DOHH2 (cell line): ENCODE data around the gene CACNA1I.

Experiments used
- H3F3A ChIP-seq: fragments of 200-600 bp; sonication (generic), shearing (Covaris generic); 2 replicates; pipeline ENCODE4 v1.6.0; 2016; ENCODE audit warnings: antibody characterized with exemption, mild to moderate bottlenecking; ENCODE audit not compliant: control insufficient read depth, insufficient read depth
- H3K27ac ChIP-seq: fragments of 200-600 bp; sonication (generic); 2 replicates; pipeline ENCODE4 v1.5.1; 2014; ENCODE audit warnings: low read depth, mild to moderate bottlenecking, low read length, moderate library complexity
- H3K27me3 ChIP-seq: fragments of 200-600 bp; sonication (generic); 2 replicates; pipeline ENCODE4 v1.6.1; 2014; ENCODE audit warnings: mild to moderate bottlenecking, low read length, mixed read lengths; ENCODE audit not compliant: control insufficient read depth
- H3K36me3 ChIP-seq: fragments of 200-600 bp; sonication (generic); 2 replicates; pipeline ENCODE4 v1.6.1; 2014; ENCODE audit warnings: mild to moderate bottlenecking, low read length, moderate library complexity, mixed read lengths; ENCODE audit not compliant: control insufficient read depth
- H3K4me1 ChIP-seq: fragments of 200-600 bp; sonication (generic); 2 replicates; pipeline ENCODE4 v1.6.1; 2014; ENCODE audit warnings: mild to moderate bottlenecking, low read length, mixed read lengths; ENCODE audit not compliant: control insufficient read depth
- H3K4me2 ChIP-seq: fragments of 200-600 bp; sonication (generic); 2 replicates; pipeline ENCODE4 v1.6.0; 2014; ENCODE audit warnings: mild to moderate bottlenecking, low read length, moderate library complexity
- H3K4me3 ChIP-seq: fragments of 200-600 bp; sonication (generic); 2 replicates; pipeline ENCODE4 v1.5.1; 2014; ENCODE audit warnings: mild to moderate bottlenecking, low read length, mixed read lengths
- H3K79me2 ChIP-seq: fragments of 200-600 bp; sonication (generic); 2 replicates; pipeline ENCODE4 v1.6.1; 2014; ENCODE audit warnings: mild to moderate bottlenecking, low read length, mixed read lengths; ENCODE audit not compliant: control insufficient read depth
- H3K9me2 ChIP-seq: fragments of 200-600 bp; sonication (generic); replicated peaks from 2 replicates; pipeline ENCODE4 v1.6.1; 2014; ENCODE audit warnings: mild to moderate bottlenecking, low read length, mixed read lengths; ENCODE audit not compliant: control insufficient read depth
- H3K9me3 ChIP-seq: fragments of 200-600 bp; sonication (generic); 2 replicates; pipeline ENCODE4 v1.6.1; 2014; ENCODE audit warnings: antibody characterized with exemption, low read length, mixed read lengths; ENCODE audit not compliant: control insufficient read depth, insufficient read depth
- H4K20me1 ChIP-seq: fragments of 200-600 bp; sonication (generic); 2 replicates; pipeline ENCODE4 v1.6.0; 2014; ENCODE audit warnings: low read depth, mild to moderate bottlenecking, antibody characterized with exemption, low read length, moderate library complexity; ENCODE audit not compliant: control insufficient read depth, insufficient read depth
- CTCF ChIP-seq: fragments of 200-600 bp; sonication (generic); IDR thresholded peaks from one replicate; pipeline ENCODE4 v1.5.1; 2014; ENCODE audit warnings: antibody characterized with exemption, mild to moderate bottlenecking, low read depth, low read length; ENCODE audit not compliant: poor library complexity, severe bottlenecking
- EZH2phosphoT487 ChIP-seq: fragments of 200-600 bp; sonication (generic); IDR thresholded peaks from 2 replicates; pipeline ENCODE4 v1.6.1; 2017; ENCODE audit warnings: borderline replicate concordance, mild to moderate bottlenecking, antibody characterized with exemption, low read length, moderate library complexity, mixed read lengths

Gene CACNA1I

GRCh38 chr22:39725351-39726035 lies 154.9 kb downstream of the CACNA1I start:
- H3K4me3 ChIP-seq = no peak overlapping the region
- H3K9me2 ChIP-seq = no peaks in the 10 kb centered on the region
- no peaks in the 10 kb centered on the region for H3K9me3 ChIP-seq
- H3K4me1 ChIP-seq = no peaks in the 10 kb centered on the region
- H3K27me3 ChIP-seq = peaks cover 14% of the 10 kb centered on the region
- H3K36me3 ChIP-seq = no peaks in the 10 kb centered on the region
- no peaks in the 10 kb centered on the region for H4K20me1 ChIP-seq
- H3K27ac ChIP-seq = no peak overlapping the region
- no peak overlapping the region for H3K4me2 ChIP-seq
- H3F3A ChIP-seq = no peaks in the 10 kb centered on the region
- TF ChIP-seq EZH2phosphoT487 (no peak), CTCF (no peak)
- H3K79me2 ChIP-seq = no peaks in the 10 kb centered on the region

GRCh38 chr22:39727541-39727940 lies 157.0 kb downstream of the CACNA1I start:
- TF ChIP-seq CTCF (no peak), EZH2phosphoT487 (no peak)
- no peaks in the 10 kb centered on the region for H3F3A ChIP-seq
- no peak overlapping the region for H3K27ac ChIP-seq
- H3K27me3 ChIP-seq = peaks cover 10% of the 10 kb centered on the region
- H3K4me2 ChIP-seq = no peak overlapping the region
- no peaks in the 10 kb centered on the region for H3K9me3 ChIP-seq
- H3K9me2 ChIP-seq = no peaks in the 10 kb centered on the region
- H3K79me2 ChIP-seq = no peaks in the 10 kb centered on the region
- no peaks in the 10 kb centered on the region for H3K4me1 ChIP-seq
- 0 out of 2 replicates have a peak, but pooled peaks cover 3% of the 10 kb centered on the region for H4K20me1 ChIP-seq
- H3K4me3 ChIP-seq = no peak overlapping the region
- no peaks in the 10 kb centered on the region for H3K36me3 ChIP-seq

- TF ChIP-seq CTCF = no peak
- no peak for TF ChIP-seq EZH2phosphoT487
- Histone ChIP-seq H3K4me1 (no peaks in the 10 kb centered on the region), H3K4me3 (no peak overlapping the region), H3K36me3 (no peaks in the 10 kb centered on the region), H3K4me2 (no peak overlapping the region), H3K27ac (no peak overlapping the region), H3K79me2 (no peaks in the 10 kb centered on the region), H4K20me1 (0 out of 2 replicates have a peak, but pooled peaks cover 3% of the 10 kb centered on the region), H3F3A (no peaks in the 10 kb centered on the region), H3K9me2 (no peaks in the 10 kb centered on the region), H3K27me3 (peaks cover 16% of the 10 kb centered on the region), H3K9me3 (no peaks in the 10 kb centered on the region)
Observed at GRCh38 chr22:39728236-39728860, 157.8 kb downstream of the CACNA1I start.
